Activated CD8-positive, alpha-beta T cell treated with anti-CD3 and anti-CD28 coated beads for 36 hours (primary cell): ENCODE measurements around the gene COA8. TPM values are rescaled to one million over a fixed set of nuclear protein-coding genes. Genes with fewer than 3 reads are reported as not detected.

Experiments
- ATAC-seq: fragments of 200-7000 bp; cut with Tn5 transposase; one replicate; pipeline ENCODE4 v1.10.0; 2021; ENCODE audit warnings: mild to moderate bottlenecking, moderate library complexity
- CTCF ChIA-PET: fragments of 350-600 bp; sonication (Branson Sonifier 250); formaldehyde crosslinking; loops from one replicate; lab custom pipeline; 2021; ENCODE audit warnings: antibody characterized with exemption; lab: Charles Lee
- POLR2A ChIA-PET: fragments of 350-600 bp; sonication (Branson Sonifier 250); formaldehyde crosslinking; loops from one replicate; lab custom pipeline; 2021; ENCODE audit warnings: antibody characterized with exemption; lab: Charles Lee
- DNase-seq: peaks from one replicate; pipeline ENCODE4 v3.0.0-alpha.2; 2020
- H3K27ac Mint-ChIP-seq: one replicate; pipeline ENCODE4 v1.8.0; 2021; ENCODE audit warnings: mild to moderate bottlenecking, mixed read lengths
- H3K27me3 Mint-ChIP-seq: one replicate; pipeline ENCODE4 v1.8.0; 2021; ENCODE audit warnings: mixed read lengths
- H3K36me3 Mint-ChIP-seq: one replicate; pipeline ENCODE4 v1.8.0; 2021; ENCODE audit warnings: low read depth, mixed read lengths
- H3K4me1 Mint-ChIP-seq: one replicate; pipeline ENCODE4 v1.8.0; 2021; ENCODE audit warnings: low read depth, mixed read lengths
- H3K4me3 Mint-ChIP-seq: one replicate; pipeline ENCODE4 v1.8.0; 2021; ENCODE audit warnings: mild to moderate bottlenecking, moderate library complexity, mixed read lengths
- H3K9me3 Mint-ChIP-seq: one replicate; pipeline ENCODE4 v1.8.0; 2021; ENCODE audit warnings: mixed read lengths
- intact Hi-C: fragments of 100-400 bp; cut with micrococcal nuclease; formaldehyde crosslinking; loops from one replicate; pipeline ENCODE4 v1.10.0; 2022
- total RNA-seq, 2 experiments: library from RNA; stranded (reverse); gene quantifications; one replicate each; pipeline ENCODE4 v1.2.3, GENCODE V29; 2021
- TF ChIP-seq, protein P1 (sequence below): fragments of 200-600 bp; IDR thresholded peaks from one replicate; pipeline ENCODE4 v1.8.0; 2022; ENCODE audit warnings: antibody characterized with exemption, mild to moderate bottlenecking

The COA8 gene
- total RNA-seq, 2 experiments from 2014 or later, result 40.3 to 45.6 TPM

DNA sequence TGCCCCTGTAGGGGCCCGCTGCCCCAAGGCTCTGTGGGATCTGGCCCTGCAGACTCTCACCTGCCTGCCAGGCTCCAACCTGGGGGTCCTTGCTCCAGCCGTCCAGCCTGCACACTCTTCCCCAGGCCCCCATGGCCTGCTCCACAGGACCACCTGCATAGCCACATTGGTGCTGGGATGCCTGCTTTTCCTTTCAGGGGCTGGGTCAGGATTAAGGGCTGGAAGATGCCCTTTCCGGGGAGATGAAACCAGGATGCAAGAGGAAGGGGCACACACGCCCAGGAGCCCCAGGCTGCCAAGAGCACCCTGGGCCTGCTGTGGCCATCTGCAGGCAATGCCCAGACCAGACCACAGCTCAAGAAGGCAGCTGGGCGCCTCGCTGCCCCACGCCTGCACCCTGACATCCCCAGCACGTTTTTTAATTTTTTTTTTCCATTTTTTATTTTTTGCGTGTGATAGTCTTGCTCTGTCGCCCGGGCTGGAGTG, 15.3 kb upstream of the COA8 start:
- intact Hi-C loops, result no loop called here
- H3K9me3 Mint-ChIP-seq, result no peaks in the 10 kb centered on the region
- POLR2A ChIA-PET, result interaction anchor here (0.6 to 1.3 kb wide), 2 partner anchors 10 to 11 kb away, joined by 3 to 4 read pairs; no protein-coding TSS in a partner anchor
- no peak overlapping the region for H3K4me3 Mint-ChIP-seq
- H3K4me1 Mint-ChIP-seq, result no peaks in the 10 kb centered on the region
- H3K27me3 Mint-ChIP-seq, result no peaks in the 10 kb centered on the region
- CTCF ChIA-PET, result interaction anchor here (0.6 to 3.6 kb wide), 10 partner anchors 10 to 48 kb away, joined by 3 to 19 read pairs (median 3); partner anchors contain the start of genes BAG5, COA8 and TRMT61A
- H3K36me3 Mint-ChIP-seq, result no peaks in the 10 kb centered on the region
- no peak for DNase-seq
- TF ChIP-seq, protein P1, sequence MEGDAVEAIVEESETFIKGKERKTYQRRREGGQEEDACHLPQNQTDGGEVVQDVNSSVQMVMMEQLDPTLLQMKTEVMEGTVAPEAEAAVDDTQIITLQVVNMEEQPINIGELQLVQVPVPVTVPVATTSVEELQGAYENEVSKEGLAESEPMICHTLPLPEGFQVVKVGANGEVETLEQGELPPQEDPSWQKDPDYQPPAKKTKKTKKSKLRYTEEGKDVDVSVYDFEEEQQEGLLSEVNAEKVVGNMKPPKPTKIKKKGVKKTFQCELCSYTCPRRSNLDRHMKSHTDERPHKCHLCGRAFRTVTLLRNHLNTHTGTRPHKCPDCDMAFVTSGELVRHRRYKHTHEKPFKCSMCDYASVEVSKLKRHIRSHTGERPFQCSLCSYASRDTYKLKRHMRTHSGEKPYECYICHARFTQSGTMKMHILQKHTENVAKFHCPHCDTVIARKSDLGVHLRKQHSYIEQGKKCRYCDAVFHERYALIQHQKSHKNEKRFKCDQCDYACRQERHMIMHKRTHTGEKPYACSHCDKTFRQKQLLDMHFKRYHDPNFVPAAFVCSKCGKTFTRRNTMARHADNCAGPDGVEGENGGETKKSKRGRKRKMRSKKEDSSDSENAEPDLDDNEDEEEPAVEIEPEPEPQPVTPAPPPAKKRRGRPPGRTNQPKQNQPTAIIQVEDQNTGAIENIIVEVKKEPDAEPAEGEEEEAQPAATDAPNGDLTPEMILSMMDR, result no peak
- ATAC-seq, result no peak
- H3K27ac Mint-ChIP-seq, result no peak overlapping the region

DNA sequence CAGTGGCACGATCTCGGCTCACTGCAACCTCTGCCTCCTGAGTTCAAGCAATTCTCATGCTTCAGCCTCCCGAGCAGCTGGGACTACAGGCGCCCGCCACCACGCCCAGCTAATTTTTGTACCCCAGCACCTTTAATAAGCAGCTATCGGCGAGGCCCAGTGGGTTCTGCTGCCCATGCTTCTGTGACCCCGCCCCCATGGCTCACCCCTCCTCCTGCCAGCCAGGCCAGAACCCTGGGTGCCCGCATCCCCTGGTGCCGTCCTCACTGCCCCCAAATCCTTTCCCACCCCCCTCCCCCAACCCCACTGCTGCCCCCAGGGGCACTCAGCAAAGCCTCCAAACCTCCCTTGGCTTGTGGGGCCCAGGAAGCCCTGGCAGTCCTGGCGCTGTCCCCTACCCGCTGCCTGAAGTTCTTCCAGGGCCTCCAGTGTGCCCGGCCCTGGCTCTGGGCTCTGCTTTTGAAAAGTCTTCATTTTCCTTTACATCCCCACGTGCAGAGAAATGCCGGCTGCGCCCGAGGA, 14.8 kb upstream of the COA8 start:
- H3K27me3 Mint-ChIP-seq, result no peaks in the 10 kb centered on the region
- no peak overlapping the region for H3K27ac Mint-ChIP-seq
- intact Hi-C loops, result no loop called here
- TF ChIP-seq, protein P1, result no peak
- no peaks in the 10 kb centered on the region for H3K4me1 Mint-ChIP-seq
- no peak for ATAC-seq
- no peaks in the 10 kb centered on the region for H3K36me3 Mint-ChIP-seq
- H3K9me3 Mint-ChIP-seq, result no peaks in the 10 kb centered on the region
- no peak for DNase-seq
- CTCF ChIA-PET, result interaction anchor here (3.6 kb wide), 1 partner anchor 29 kb away, joined by 18 read pairs; no protein-coding TSS in a partner anchor
- no peak overlapping the region for H3K4me3 Mint-ChIP-seq
- POLR2A ChIA-PET, result no interaction called here

DNA sequence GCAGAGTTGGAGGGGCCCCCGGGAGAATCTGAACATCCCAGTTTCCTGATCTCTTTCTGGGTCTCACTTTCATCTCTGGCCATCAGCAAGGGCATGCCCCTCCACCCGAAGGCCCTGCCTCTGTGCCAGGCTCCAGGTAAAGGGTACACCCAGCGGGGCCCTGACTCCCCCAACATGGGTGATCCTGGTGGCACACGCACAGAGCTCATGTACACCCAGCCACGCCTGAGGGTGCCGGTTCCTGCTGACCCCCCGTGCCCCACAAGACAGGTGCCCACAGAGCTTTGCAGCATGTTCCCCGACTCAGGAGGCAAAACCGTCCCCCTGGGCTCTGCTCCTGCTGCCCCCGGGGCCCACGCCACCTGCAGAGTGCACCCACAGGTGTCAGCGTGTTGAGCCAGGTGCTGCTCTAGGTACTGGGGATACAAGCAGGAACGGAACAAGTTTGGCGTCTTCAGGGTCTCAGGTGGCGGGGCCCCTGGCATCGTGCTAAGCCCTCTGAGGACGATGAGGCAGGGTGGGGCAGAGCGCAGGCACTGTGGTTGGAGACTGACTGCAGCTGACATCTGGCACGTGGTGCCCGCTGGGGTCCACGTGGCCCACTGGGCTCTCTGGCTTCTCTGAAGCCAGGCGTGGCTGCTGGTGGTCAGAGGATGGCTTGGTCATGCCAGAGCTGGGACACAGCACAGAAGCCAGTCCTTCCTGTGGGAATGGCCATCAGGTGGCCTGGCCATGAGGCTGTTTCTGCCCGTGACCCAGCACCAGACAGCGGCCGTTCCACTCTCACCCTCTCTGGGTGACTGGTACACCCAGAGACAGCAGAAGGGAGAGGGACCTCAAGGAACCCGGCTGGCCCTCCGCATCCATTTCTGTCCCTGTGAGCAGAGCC, 14.1 kb upstream of the COA8 start:
- H3K4me1 Mint-ChIP-seq, result no peaks in the 10 kb centered on the region
- no peaks in the 10 kb centered on the region for H3K36me3 Mint-ChIP-seq
- no peak overlapping the region for H3K27ac Mint-ChIP-seq
- ATAC-seq (no peak), DNase-seq (no peak)
- H3K4me3 Mint-ChIP-seq, result no peak overlapping the region
- ChIA-PET CTCF (interaction anchor here (1.2 kb wide), 1 partner anchor 30 kb away, joined by 6 read pairs; no protein-coding TSS in a partner anchor), POLR2A (interaction anchor here (1.0 kb wide), 1 partner anchor 28 kb away, joined by 4 read pairs; no protein-coding TSS in a partner anchor)
- intact Hi-C loops, result no loop called here
- H3K9me3 Mint-ChIP-seq, result no peaks in the 10 kb centered on the region
- H3K27me3 Mint-ChIP-seq, result no peaks in the 10 kb centered on the region
- TF ChIP-seq, protein P1, result no peak

DNA sequence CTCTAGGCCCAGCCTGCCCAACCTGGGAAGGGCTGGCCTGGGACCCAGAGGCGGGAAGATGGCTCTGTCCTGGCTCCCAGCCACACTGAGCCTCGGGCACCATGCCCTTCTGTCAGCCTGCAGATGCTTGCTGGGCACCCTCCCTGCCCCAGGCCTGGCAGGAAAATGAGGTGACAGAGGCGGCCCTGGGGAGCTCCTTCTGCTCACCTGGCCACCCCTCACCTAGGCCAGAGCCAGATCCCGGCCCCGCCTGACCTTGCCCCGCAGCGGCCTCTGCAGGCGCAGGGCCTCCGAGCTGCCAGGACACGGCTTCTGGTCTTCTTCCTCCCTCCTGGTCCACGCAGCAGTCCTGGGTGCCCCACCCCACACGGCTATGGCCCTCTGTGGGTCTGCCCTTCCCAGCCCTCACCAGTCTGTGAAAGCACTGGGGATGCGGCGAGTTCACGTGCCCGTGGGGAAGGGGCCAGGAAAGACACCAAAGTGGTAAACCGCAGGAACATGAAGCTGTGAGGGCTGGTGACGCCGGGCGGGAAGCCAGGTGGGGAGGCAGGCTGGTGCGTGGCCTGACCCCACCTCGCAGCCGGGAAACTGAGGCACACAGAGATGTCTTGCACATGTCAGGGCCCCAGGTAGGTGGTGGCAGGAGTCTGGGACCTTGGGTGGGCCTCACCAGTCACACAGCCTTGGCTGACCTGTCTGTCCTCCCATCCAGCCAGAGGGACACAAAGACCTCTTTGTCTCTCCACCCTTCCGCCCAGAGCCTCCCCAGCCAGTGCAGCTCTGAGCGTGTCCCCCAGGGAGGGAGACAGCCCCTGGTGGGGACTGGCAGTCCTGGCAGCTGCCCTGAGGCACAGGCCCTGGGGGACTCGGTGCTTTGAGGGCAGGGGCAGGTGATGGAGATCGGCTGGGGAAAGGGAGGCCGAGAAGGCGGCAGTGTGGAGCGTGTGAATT, 13.1 kb upstream of the COA8 start:
- intact Hi-C loops, result no loop called here
- DNase-seq (no peak), ATAC-seq (no peak)
- POLR2A ChIA-PET, result interaction anchor here (1.0 to 1.2 kb wide), 3 partner anchors 12 to 29 kb away, joined by 4 read pairs; no protein-coding TSS in a partner anchor
- Mint-ChIP-seq H3K27me3 (no peaks in the 10 kb centered on the region), H3K9me3 (no peaks in the 10 kb centered on the region), H3K4me3 (no peak overlapping the region), H3K4me1 (no peaks in the 10 kb centered on the region), H3K36me3 (no peaks in the 10 kb centered on the region), H3K27ac (no peak overlapping the region)
- CTCF ChIA-PET, result interaction anchor here (1.2 kb wide), 2 partner anchors 31 kb away, joined by 3 to 6 read pairs; no protein-coding TSS in a partner anchor
- TF ChIP-seq, protein P1, result no peak
